Activated CD8-positive, alpha-beta memory T cell treated with anti-CD3 and anti-CD28 coated beads, Interleukin-2, amount 50 U/mL, for 24 hours (primary cell): ENCODE data around the gene ISCA1.

ENCODE experiments used
- DNase-seq: peaks from one replicate; pipeline ENCODE4 v3.0.0-alpha.2; 2020; ENCODE audit errors: extremely low read depth

The ISCA1 gene

GRCh38 chr9:86230858-86231257 lies 51.5 kb downstream of the ISCA1 start:
- no peak for DNase-seq

- no peak for DNase-seq
Measured at GRCh38 chr9:86222667-86223066, 59.7 kb downstream of the ISCA1 start.

GRCh38 chr9:86219606-86220005 lies 62.7 kb downstream of the ISCA1 start:
- DNase-seq, result no peak

GRCh38 chr9:86217076-86217755 lies 65.1 kb downstream of the ISCA1 start:
- DNase-seq, result no peak
